Astrocyte of the cerebellum (primary cell): ENCODE results near the gene CSNK2A1.

Experiments used
- DNase-seq: peaks from one replicate; pipeline ENCODE4 v3.0.0-alpha.2; 2011; ENCODE audit warnings: low read depth
- H3K4me3 ChIP-seq: 2 replicates; pipeline ENCODE4 v1.5.1; 2011; ENCODE audit warnings: mild to moderate bottlenecking, low read depth, low read length, moderate library complexity
- in situ Hi-C: cut with HindIII; loops from 2 replicates; pipeline ENCODE4 v1.10.0; 2017; ENCODE audit warnings: low sequenced_read_pairs
- TF ChIP-seq, protein P1 (sequence below): IDR thresholded peaks from 2 replicates; pipeline ENCODE4 v1.5.1; 2012; ENCODE audit warnings: low read length, low read depth, moderate library complexity, mild to moderate bottlenecking; ENCODE audit errors: missing control alignments

The CSNK2A1 gene

DNA sequence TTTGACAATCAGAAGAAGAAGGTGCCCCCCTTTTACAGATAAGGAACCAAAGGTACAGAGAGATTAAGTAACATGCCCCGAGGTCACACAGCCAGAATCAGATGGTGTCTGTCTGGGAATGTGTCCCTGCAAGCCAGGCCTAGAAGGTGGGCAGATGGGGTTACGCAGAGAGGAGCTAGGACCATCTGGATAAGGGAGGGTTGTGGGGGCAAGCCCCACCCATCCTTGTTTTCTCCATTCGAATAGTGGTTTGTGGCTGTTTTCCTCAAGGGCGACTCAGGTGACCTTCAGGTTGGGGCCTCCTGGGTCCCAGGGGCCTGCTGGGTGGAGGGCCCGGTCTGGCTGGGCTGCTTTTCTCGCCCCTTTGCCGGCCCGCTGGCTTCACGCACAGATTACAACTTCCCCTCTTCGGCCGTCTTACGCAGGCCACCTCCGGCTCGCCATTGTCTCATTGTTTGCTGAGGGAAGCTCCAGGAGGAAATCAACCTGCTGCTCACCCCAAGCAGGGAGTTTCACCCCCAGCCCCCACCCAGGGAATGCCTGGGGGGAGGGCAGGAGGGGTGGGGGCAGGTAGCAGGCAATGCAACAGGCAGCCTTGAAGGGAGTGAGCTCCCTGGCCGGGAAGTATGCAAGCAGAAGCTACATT is 30.8 kb upstream of the CSNK2A1 start:
- in situ Hi-C loops, result no loop called here
- no peak for DNase-seq
- H3K4me3 ChIP-seq, result no peak overlapping the region
- TF ChIP-seq, protein P1, sequence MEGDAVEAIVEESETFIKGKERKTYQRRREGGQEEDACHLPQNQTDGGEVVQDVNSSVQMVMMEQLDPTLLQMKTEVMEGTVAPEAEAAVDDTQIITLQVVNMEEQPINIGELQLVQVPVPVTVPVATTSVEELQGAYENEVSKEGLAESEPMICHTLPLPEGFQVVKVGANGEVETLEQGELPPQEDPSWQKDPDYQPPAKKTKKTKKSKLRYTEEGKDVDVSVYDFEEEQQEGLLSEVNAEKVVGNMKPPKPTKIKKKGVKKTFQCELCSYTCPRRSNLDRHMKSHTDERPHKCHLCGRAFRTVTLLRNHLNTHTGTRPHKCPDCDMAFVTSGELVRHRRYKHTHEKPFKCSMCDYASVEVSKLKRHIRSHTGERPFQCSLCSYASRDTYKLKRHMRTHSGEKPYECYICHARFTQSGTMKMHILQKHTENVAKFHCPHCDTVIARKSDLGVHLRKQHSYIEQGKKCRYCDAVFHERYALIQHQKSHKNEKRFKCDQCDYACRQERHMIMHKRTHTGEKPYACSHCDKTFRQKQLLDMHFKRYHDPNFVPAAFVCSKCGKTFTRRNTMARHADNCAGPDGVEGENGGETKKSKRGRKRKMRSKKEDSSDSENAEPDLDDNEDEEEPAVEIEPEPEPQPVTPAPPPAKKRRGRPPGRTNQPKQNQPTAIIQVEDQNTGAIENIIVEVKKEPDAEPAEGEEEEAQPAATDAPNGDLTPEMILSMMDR, result no peak

DNA sequence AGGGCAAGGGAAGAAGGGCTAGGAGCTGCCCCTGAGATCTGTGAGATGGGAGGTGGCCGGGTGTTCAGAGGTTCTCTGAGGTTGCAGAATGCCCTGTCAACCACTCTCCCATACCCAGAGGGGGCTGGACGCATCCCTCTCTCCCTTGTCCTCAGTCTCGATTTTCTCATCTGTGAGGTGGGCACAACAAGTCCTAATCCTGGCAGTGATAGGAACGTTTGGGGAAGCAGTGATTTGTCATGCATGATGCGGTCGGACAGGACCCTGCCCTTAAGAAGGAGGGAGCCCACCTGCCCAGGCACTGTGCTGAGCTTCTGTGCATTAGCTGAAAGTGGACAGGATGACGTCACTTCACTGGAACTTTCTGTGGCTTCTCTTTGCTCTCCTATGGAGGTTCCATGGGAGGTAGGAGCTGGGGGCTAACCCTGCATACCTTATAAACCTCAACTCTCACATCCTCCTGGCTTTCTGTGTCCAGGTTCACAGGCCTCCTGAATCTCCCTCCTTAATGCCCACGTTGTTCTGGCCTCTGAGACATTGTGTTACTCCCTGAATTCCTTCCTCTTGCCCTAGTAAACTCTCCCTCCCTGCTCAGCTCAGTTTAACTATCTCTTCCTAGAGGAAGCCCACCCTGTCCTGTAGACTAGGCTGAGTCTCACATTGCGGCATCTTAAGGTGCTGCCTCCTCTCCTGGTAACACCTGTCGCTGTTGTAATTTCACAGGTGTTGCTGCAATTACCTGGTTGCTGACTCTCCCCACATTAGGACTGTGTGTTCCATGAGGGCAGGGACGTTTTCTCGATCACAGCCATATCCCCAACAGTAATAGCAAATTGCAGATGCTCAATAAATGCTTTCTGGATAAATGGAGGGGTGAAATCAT is 30.1 kb upstream of the CSNK2A1 start:
- in situ Hi-C loops, result no loop called here
- DNase-seq, result no peak
- H3K4me3 ChIP-seq, result no peak overlapping the region
- TF ChIP-seq, protein P1, result no peak

DNA sequence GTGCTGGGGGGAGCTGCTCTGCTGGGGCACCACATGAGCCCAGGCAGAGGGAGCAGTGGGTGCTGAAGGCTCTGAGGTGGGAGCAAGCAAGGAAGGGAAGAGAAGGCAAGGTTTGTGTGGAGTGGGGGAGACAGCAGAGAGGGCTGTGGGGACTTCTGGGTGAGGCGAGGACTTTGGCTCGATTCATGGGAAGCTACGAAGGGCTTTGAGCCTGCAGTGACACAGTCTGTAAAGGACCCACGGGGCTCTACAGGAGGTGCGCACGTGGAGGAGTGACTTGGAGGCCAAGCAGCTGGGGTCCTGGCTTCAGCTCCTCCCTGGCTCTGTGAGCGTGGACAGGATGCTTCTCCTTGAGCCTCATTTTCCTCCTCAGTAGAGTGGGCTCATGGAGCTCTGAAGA is 29.1 kb upstream of the CSNK2A1 start:
- DNase-seq, result no peak
- TF ChIP-seq, protein P1, result no peak
- in situ Hi-C loops, result no loop called here

DNA sequence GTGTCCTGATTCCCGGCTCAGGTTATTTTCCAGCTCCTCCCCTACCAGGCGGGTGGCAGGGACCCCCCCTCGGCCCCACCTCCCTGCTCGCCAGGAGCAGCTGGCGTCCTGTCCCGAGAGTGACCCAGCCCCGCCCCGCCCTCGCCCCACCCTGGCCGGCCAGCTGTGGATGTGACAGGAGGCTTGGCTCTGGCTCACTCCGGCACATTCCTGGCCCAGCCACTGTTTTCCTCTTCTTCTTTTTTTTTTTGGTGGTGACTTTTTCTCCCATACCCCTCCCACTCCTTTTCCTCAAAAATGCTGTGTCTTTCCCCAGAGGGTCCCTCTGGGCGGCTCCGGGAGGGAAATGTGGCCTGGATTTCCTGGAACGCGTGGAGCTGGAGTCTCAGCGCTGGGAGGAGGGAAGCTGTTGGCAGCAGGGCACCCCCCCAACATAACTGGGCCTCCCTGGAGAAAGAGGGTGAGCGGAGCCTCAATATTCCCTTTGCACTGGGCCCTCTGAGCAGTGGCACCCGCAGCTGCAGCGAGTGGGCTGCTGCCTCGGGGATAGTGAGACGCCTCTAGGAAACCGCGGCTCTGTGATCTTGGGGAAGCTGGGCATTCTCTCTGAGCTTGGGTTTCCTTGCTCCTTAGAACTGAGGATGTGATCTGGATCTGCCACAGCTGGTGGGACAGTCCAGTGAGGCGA is 28.3 kb upstream of the CSNK2A1 start:
- no peak overlapping the region for H3K4me3 ChIP-seq
- TF ChIP-seq, protein P1, result no peak
- DNase-seq, result no peak
- in situ Hi-C loops, result no loop called here

More for the DNA sequence above, 29.1 kb upstream of the CSNK2A1 start:
- H3K4me3 ChIP-seq, result no peak overlapping the region

DNA sequence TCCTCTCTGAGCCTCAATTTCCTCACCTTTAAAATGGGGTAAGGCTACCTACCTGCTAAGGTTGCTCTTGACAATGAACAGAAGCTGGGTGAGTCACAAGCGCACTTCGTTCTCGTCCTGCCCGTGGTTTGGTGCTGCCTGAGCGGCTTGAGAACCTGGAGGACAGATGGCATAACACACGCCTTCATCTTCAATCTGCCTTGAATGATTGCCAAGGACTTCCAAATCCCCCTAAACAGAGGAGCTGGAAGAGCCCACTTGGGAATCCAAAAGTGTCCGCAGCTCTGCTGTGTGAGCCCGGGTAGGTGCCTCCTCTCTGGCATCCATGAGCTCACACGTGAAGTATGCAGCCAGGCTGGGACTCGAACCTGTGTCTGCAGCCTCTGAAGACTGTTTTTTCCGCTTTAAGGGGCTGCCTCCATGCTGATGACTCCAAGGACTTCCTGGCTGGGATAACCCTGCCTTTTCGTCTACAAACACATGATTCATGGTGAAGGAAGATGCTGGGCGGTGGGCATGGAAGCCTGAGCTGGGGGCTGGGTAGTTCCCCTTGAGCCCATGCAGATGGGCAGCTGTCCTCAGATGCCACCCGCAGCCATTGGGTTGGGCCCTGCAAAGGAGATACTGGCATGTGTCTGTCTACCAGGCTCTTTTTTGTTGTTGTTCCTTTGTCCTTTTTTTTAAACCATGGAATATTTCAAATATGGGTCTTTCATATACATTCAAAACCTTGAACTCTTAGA is 25.3 kb upstream of the CSNK2A1 start:
- in situ Hi-C loops, result no loop called here
- no peak for DNase-seq
- TF ChIP-seq, protein P1, result no peak
- no peak overlapping the region for H3K4me3 ChIP-seq
